ENCODE results near the gene CD19. TPM values are rescaled to one million over a fixed set of nuclear protein-coding genes. Genes with fewer than 3 reads are reported as not detected.

Gene CD19
- total RNA-seq, 3 donors from 2014 or later (not counting 1 experiment from before 2014, with no cell fraction given): 0.79 to 2.5 (median 0.96) TPM

GRCh38 chr16:28950648-28951409 lies 19.1 kb downstream of the CD19 start, which contains the start of gene NFATC2IP:
Gene NFATC2IP (plus strand): TSS chr16:28950937. CDS start chr16:28951012, 75 bp downstream.
- Histone ChIP-seq H3K4me3 (ENCODE audit: low read length) (peak within 1 kb of the TSS; percentile 79), H3K9me3 (ENCODE audit: control insufficient read depth, insufficient read depth, low read length) (no peaks in the 10 kb centered on the region), H3K36me3 (ENCODE audit: control insufficient read depth, insufficient read depth, low read length) (peaks cover 27% of the 10 kb centered on the region), H3K27ac (ENCODE audit: low read length) (peak within 1 kb of the TSS; percentile 67), H3K4me1 (ENCODE audit: control insufficient read depth, insufficient read depth, low read length) (peaks cover 29% of the 10 kb centered on the region), H3K27me3 (ENCODE audit: control insufficient read depth, insufficient read depth, low read length) (no peaks in the 10 kb centered on the region)
- under 1% methylated on average over 79 of the region's 79 CpGs for WGBS (ENCODE audit: insufficient coverage)
- Mint-ChIP-seq H3K4me3 (peak within 1 kb of the TSS; percentile 89), H3K36me3 (no peaks in the 10 kb centered on the region), H3K4me1 (peaks cover 20 to 25% of the 10 kb centered on the region in 2 donors), H3K27ac (peak within 1 kb of the TSS; percentile 82 to 96), H3K27me3 (ENCODE audit: low read depth in 2 of 2) (no peaks in the 10 kb centered on the region), H3K9me3 (no peaks in the 10 kb centered on the region)
- no peak for TF ChIP-seq CTCF (IDR thresholded peaks at IDR 0.05)
- intact Hi-C loops (cut with micrococcal nuclease): loop anchor here (2.0 kb wide), 1 partner anchor 26 kb away; the partner anchor contains the start of gene RABEP2
- ATAC-seq (peak; percentile 92 to 98 (median 93)), DNase-seq (peak; percentile 99 to 100)

GRCh38 chr16:28951410-28951943 lies 19.7 kb downstream of the CD19 start:
- H3K9me3 Mint-ChIP-seq: no peaks in the 10 kb centered on the region
- Histone ChIP-seq H3K4me1 (ENCODE audit: control insufficient read depth, insufficient read depth, low read length) (peaks cover 25% of the 10 kb centered on the region), H3K36me3 (ENCODE audit: control insufficient read depth, insufficient read depth, low read length) (peaks cover 30% of the 10 kb centered on the region), H3K27ac (ENCODE audit: low read length) (peak overlapping the region; percentile 62), H3K4me3 (ENCODE audit: low read length) (peak overlapping the region; percentile 79), H3K9me3 (ENCODE audit: control insufficient read depth, insufficient read depth, low read length) (no peaks in the 10 kb centered on the region), H3K27me3 (ENCODE audit: control insufficient read depth, insufficient read depth, low read length) (no peaks in the 10 kb centered on the region)
- H3K4me3 Mint-ChIP-seq: peak overlapping the region; percentile 89
- DNase-seq: no peak
- TF ChIP-seq CTCF (IDR thresholded peaks at IDR 0.05): no peak
- 3% methylated on average over 17 of the region's 17 CpGs for WGBS (ENCODE audit: insufficient coverage)
- peaks cover 18 to 22% of the 10 kb centered on the region in 2 donors for H3K4me1 Mint-ChIP-seq
- peaks cover 2% of the 10 kb centered on the region for H3K36me3 Mint-ChIP-seq
- intact Hi-C loops (cut with micrococcal nuclease): loop anchor here (2.0 kb wide), 1 partner anchor 27 kb away; the partner anchor contains the start of gene RABEP2
- H3K27ac Mint-ChIP-seq: peak overlapping the region; percentile 82 to 96
- no peaks in the 10 kb centered on the region for H3K27me3 Mint-ChIP-seq (ENCODE audit: low read depth in 2 of 2)
- ATAC-seq: no peak

GRCh38 chr16:28958216-28958615 lies 26.4 kb downstream of the CD19 start:
- no peak overlapping the region for H3K4me3 Mint-ChIP-seq
- peaks cover under 1 to 10% of the 10 kb centered on the region in 2 donors for H3K4me1 Mint-ChIP-seq
- ATAC-seq (no peak), DNase-seq (no peak)
- H3K4me1 ChIP-seq (ENCODE audit: control insufficient read depth, insufficient read depth, low read length): peaks cover 2% of the 10 kb centered on the region
- intact Hi-C loops (cut with micrococcal nuclease): no loop called here
- no peaks in the 10 kb centered on the region for H3K9me3 ChIP-seq (ENCODE audit: control insufficient read depth, insufficient read depth, low read length)
- WGBS (ENCODE audit: insufficient coverage): 95% methylated on average over 9 of the region's 9 CpGs
- H3K36me3 ChIP-seq (ENCODE audit: control insufficient read depth, insufficient read depth, low read length): peaks cover 64% of the 10 kb centered on the region
- TF ChIP-seq CTCF (IDR thresholded peaks at IDR 0.05): no peak
- no peak overlapping the region for H3K27ac ChIP-seq (ENCODE audit: low read length)
- H3K4me3 ChIP-seq (ENCODE audit: low read length): no peak overlapping the region
- no peaks in the 10 kb centered on the region for H3K27me3 Mint-ChIP-seq (ENCODE audit: low read depth in 2 of 2)
- no peaks in the 10 kb centered on the region for H3K27me3 ChIP-seq (ENCODE audit: control insufficient read depth, insufficient read depth, low read length)
- peaks cover 15% of the 10 kb centered on the region for H3K36me3 Mint-ChIP-seq
- H3K27ac Mint-ChIP-seq: no peak overlapping the region
- no peaks in the 10 kb centered on the region for H3K9me3 Mint-ChIP-seq
